HEK293 (cell line): ENCODE results near the gene TOR4A.
A peak's percentile ranks its signal among the peaks of the same experiment; 100 is the strongest.

Source experiments
- OSR2 ChIP-seq: fragments of 450-650 bp; formaldehyde crosslinking; IDR thresholded peaks from 2 replicates; pipeline ENCODE4 v1.5.1; 2016; ENCODE audit warnings: missing biosample characterization, missing genetic modification characterization
- PRDM1 ChIP-seq: fragments of 450-650 bp; formaldehyde crosslinking; IDR thresholded peaks from 2 replicates; pipeline ENCODE4; 2016; ENCODE audit warnings: missing biosample characterization, missing genetic modification characterization
- ZBTB20 ChIP-seq: fragments of 450-650 bp; formaldehyde crosslinking; IDR thresholded peaks from 2 replicates; pipeline ENCODE4 v1.5.1; 2016; ENCODE audit warnings: missing biosample characterization, missing genetic modification characterization
- ZFP41 ChIP-seq: fragments of 450-650 bp; formaldehyde crosslinking; IDR thresholded peaks from 2 replicates; pipeline ENCODE4 v1.5.1; 2016; ENCODE audit warnings: missing biosample characterization, missing genetic modification characterization, borderline replicate concordance
- ZFP69B ChIP-seq: fragments of 450-650 bp; formaldehyde crosslinking; IDR thresholded peaks from 2 replicates; pipeline ENCODE4 v1.5.1; 2016; ENCODE audit warnings: missing biosample characterization, missing genetic modification characterization
- ZNF112 ChIP-seq: fragments of 450-650 bp; formaldehyde crosslinking; IDR thresholded peaks from 2 replicates; pipeline ENCODE4 v1.5.0; 2017; ENCODE audit warnings: missing biosample characterization, missing genetic modification characterization
- ZNF132 ChIP-seq: fragments of 450-650 bp; formaldehyde crosslinking; IDR thresholded peaks from 2 replicates; pipeline ENCODE4 v1.5.1; 2017; ENCODE audit warnings: missing biosample characterization, missing genetic modification characterization, borderline replicate concordance
- ZNF140 ChIP-seq: fragments of 450-650 bp; formaldehyde crosslinking; IDR thresholded peaks from 2 replicates; pipeline ENCODE4 v1.5.1; 2016; ENCODE audit warnings: missing biosample characterization, missing genetic modification characterization
- ZNF155 ChIP-seq: fragments of 450-650 bp; formaldehyde crosslinking; IDR thresholded peaks from 2 replicates; pipeline ENCODE4 v1.5.1; 2016; ENCODE audit warnings: missing biosample characterization, missing genetic modification characterization
- ZNF174 ChIP-seq: fragments of 450-650 bp; formaldehyde crosslinking; IDR thresholded peaks from 2 replicates; pipeline ENCODE4 v1.5.0; 2017; ENCODE audit warnings: missing biosample characterization, mild to moderate bottlenecking, missing genetic modification characterization
- ZNF239 ChIP-seq: fragments of 450-650 bp; formaldehyde crosslinking; IDR thresholded peaks from 2 replicates; pipeline ENCODE4 v1.5.1; 2016; ENCODE audit warnings: missing biosample characterization, missing genetic modification characterization
- ZNF24 ChIP-seq: fragments of 450-650 bp; formaldehyde crosslinking; IDR thresholded peaks from 2 replicates; pipeline ENCODE4 v1.5.1; 2016; ENCODE audit warnings: missing biosample characterization, missing genetic modification characterization
- ZNF302 ChIP-seq: fragments of 450-650 bp; formaldehyde crosslinking; IDR thresholded peaks from 2 replicates; pipeline ENCODE4 v1.5.1; 2016; ENCODE audit warnings: missing biosample characterization, missing genetic modification characterization, low read depth
- ZNF354C ChIP-seq: fragments of 450-650 bp; formaldehyde crosslinking; IDR thresholded peaks from 2 replicates; pipeline ENCODE4 v1.5.1; 2016; ENCODE audit warnings: missing biosample characterization, missing genetic modification characterization, low read depth, borderline replicate concordance
- ZNF530 ChIP-seq: fragments of 450-650 bp; formaldehyde crosslinking; IDR thresholded peaks from 2 replicates; pipeline ENCODE4 v1.5.1; 2016; ENCODE audit warnings: low read depth, missing biosample characterization, missing genetic modification characterization
- ZNF544 ChIP-seq: fragments of 450-650 bp; formaldehyde crosslinking; IDR thresholded peaks from 2 replicates; pipeline ENCODE4 v1.5.0; 2017; ENCODE audit warnings: missing biosample characterization, missing genetic modification characterization
- ZNF580 ChIP-seq: fragments of 450-650 bp; formaldehyde crosslinking; IDR thresholded peaks from 2 replicates; pipeline ENCODE4 v1.5.1; 2016; ENCODE audit warnings: missing biosample characterization, missing genetic modification characterization
- ZNF596 ChIP-seq: fragments of 450-650 bp; IDR thresholded peaks from 2 replicates; pipeline ENCODE4 v1.5.0; 2018; ENCODE audit warnings: missing biosample characterization, mild to moderate bottlenecking, missing genetic modification characterization, moderate library complexity
- ZNF623 ChIP-seq: fragments of 450-650 bp; formaldehyde crosslinking; IDR thresholded peaks from 2 replicates; pipeline ENCODE4 v1.5.1; 2016; ENCODE audit warnings: missing biosample characterization, missing genetic modification characterization
- ZNF677 ChIP-seq: fragments of 450-650 bp; IDR thresholded peaks from 2 replicates; pipeline ENCODE4 v1.5.0; 2018; ENCODE audit warnings: missing biosample characterization, mild to moderate bottlenecking, missing genetic modification characterization, moderate library complexity
- ZNF747 ChIP-seq: fragments of 450-650 bp; formaldehyde crosslinking; IDR thresholded peaks from 2 replicates; pipeline ENCODE4 v1.5.1; 2016; ENCODE audit warnings: missing biosample characterization, missing genetic modification characterization
- ZNF830 ChIP-seq: fragments of 450-650 bp; IDR thresholded peaks from 2 replicates; pipeline ENCODE4 v1.5.0; 2018; ENCODE audit warnings: missing biosample characterization, missing genetic modification characterization, low read depth, mild to moderate bottlenecking, moderate library complexity
- TF ChIP-seq, protein P1 (sequence below): fragments of 450-650 bp; formaldehyde crosslinking; conservative IDR thresholded peaks from 2 replicates; pipeline ENCODE4 v1.5.1; 2016; ENCODE audit warnings: low read depth, missing biosample characterization, missing genetic modification characterization
- TF ChIP-seq, protein P2 (sequence below): IDR thresholded peaks from 2 replicates; pipeline ENCODE4 v1.6.1; 2011; ENCODE audit warnings: mild to moderate bottlenecking, low read depth, low read length, borderline replicate concordance
- TF ChIP-seq, protein P3 (sequence below): fragments of 450-650 bp; formaldehyde crosslinking; IDR thresholded peaks from 2 replicates; pipeline ENCODE4 v1.5.1; 2016; ENCODE audit warnings: missing biosample characterization, missing genetic modification characterization, borderline replicate concordance

The TOR4A gene

GRCh38 chr9:137242269-137243203 lies 35.0 kb upstream of the TOR4A start (continued):
- TF ChIP-seq, protein P1, sequence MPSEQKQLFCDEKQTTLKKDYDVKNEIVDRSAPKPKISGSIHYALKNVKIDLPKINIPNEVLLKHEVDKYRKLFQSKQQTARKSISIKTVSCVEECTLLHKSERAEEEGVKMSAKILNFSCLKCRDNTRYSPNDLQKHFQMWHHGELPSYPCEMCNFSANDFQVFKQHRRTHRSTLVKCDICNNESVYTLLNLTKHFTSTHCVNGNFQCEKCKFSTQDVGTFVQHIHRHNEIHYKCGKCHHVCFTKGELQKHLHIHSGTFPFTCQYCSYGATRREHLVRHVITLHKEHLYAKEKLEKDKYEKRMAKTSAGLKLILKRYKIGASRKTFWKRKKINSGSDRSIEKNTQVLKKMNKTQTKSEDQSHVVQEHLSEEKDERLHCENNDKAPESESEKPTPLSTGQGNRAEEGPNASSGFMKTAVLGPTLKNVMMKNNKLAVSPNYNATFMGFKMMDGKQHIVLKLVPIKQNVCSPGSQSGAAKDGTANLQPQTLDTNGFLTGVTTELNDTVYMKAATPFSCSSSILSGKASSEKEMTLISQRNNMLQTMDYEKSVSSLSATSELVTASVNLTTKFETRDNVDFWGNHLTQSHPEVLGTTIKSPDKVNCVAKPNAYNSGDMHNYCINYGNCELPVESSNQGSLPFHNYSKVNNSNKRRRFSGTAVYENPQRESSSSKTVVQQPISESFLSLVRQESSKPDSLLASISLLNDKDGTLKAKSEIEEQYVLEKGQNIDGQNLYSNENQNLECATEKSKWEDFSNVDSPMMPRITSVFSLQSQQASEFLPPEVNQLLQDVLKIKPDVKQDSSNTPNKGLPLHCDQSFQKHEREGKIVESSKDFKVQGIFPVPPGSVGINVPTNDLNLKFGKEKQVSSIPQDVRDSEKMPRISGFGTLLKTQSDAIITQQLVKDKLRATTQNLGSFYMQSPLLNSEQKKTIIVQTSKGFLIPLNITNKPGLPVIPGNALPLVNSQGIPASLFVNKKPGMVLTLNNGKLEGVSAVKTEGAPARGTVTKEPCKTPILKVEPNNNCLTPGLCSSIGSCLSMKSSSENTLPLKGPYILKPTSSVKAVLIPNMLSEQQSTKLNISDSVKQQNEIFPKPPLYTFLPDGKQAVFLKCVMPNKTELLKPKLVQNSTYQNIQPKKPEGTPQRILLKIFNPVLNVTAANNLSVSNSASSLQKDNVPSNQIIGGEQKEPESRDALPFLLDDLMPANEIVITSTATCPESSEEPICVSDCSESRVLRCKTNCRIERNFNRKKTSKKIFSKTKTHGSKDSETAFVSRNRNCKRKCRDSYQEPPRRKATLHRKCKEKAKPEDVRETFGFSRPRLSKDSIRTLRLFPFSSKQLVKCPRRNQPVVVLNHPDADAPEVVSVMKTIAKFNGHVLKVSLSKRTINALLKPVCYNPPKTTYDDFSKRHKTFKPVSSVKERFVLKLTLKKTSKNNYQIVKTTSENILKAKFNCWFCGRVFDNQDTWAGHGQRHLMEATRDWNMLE: no peak
- TF ChIP-seq ZNF132 (tag by site-specific recombination): no peak
- TF ChIP-seq ZNF596 (tag by site-specific recombination): no peak
- TF ChIP-seq, protein P2, sequence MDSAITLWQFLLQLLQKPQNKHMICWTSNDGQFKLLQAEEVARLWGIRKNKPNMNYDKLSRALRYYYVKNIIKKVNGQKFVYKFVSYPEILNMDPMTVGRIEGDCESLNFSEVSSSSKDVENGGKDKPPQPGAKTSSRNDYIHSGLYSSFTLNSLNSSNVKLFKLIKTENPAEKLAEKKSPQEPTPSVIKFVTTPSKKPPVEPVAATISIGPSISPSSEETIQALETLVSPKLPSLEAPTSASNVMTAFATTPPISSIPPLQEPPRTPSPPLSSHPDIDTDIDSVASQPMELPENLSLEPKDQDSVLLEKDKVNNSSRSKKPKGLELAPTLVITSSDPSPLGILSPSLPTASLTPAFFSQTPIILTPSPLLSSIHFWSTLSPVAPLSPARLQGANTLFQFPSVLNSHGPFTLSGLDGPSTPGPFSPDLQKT: no peak
- TF ChIP-seq ZNF747 (tag by site-specific recombination): no peak
- TF ChIP-seq OSR2: no peak
- no peak for TF ChIP-seq ZNF544 (tag by site-specific recombination)
- TF ChIP-seq ZFP41 (tag by site-specific recombination): no peak
- TF ChIP-seq ZNF302 (tag by site-specific recombination): no peak
- TF ChIP-seq ZNF530 (tag by site-specific recombination): no peak
- TF ChIP-seq ZNF354C (tag by site-specific recombination): no peak
- TF ChIP-seq, protein P3, sequence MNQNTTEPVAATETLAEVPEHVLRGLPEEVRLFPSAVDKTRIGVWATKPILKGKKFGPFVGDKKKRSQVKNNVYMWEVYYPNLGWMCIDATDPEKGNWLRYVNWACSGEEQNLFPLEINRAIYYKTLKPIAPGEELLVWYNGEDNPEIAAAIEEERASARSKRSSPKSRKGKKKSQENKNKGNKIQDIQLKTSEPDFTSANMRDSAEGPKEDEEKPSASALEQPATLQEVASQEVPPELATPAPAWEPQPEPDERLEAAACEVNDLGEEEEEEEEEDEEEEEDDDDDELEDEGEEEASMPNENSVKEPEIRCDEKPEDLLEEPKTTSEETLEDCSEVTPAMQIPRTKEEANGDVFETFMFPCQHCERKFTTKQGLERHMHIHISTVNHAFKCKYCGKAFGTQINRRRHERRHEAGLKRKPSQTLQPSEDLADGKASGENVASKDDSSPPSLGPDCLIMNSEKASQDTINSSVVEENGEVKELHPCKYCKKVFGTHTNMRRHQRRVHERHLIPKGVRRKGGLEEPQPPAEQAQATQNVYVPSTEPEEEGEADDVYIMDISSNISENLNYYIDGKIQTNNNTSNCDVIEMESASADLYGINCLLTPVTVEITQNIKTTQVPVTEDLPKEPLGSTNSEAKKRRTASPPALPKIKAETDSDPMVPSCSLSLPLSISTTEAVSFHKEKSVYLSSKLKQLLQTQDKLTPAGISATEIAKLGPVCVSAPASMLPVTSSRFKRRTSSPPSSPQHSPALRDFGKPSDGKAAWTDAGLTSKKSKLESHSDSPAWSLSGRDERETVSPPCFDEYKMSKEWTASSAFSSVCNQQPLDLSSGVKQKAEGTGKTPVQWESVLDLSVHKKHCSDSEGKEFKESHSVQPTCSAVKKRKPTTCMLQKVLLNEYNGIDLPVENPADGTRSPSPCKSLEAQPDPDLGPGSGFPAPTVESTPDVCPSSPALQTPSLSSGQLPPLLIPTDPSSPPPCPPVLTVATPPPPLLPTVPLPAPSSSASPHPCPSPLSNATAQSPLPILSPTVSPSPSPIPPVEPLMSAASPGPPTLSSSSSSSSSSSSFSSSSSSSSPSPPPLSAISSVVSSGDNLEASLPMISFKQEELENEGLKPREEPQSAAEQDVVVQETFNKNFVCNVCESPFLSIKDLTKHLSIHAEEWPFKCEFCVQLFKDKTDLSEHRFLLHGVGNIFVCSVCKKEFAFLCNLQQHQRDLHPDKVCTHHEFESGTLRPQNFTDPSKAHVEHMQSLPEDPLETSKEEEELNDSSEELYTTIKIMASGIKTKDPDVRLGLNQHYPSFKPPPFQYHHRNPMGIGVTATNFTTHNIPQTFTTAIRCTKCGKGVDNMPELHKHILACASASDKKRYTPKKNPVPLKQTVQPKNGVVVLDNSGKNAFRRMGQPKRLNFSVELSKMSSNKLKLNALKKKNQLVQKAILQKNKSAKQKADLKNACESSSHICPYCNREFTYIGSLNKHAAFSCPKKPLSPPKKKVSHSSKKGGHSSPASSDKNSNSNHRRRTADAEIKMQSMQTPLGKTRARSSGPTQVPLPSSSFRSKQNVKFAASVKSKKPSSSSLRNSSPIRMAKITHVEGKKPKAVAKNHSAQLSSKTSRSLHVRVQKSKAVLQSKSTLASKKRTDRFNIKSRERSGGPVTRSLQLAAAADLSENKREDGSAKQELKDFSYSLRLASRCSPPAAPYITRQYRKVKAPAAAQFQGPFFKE (tag by site-specific recombination): 0 out of 2 replicates have a peak, but pooled peaks have one; percentile 23
- TF ChIP-seq ZNF174 (tag by site-specific recombination): no peak
- TF ChIP-seq ZBTB20 (tag by site-specific recombination): no peak
- no peak; the same call in 1 of the 2 replicates for TF ChIP-seq ZNF239 (tag by site-specific recombination)
- no peak for TF ChIP-seq ZNF140
- no peak for TF ChIP-seq ZNF677 (tag by site-specific recombination)
- no peak for TF ChIP-seq ZNF24 (tag by site-specific recombination)
- no peak for TF ChIP-seq ZNF623 (tag by site-specific recombination)
- no peak for TF ChIP-seq ZFP69B (tag by site-specific recombination)
- TF ChIP-seq ZNF830 (tag by site-specific recombination): no peak
- no peak for TF ChIP-seq ZNF155 (tag by site-specific recombination)
- no peak for TF ChIP-seq ZNF112 (tag by site-specific recombination)
- TF ChIP-seq PRDM1 (tag by site-specific recombination): no peak
- no peak for TF ChIP-seq ZNF580 (tag by site-specific recombination)
